ENCODE measurements around the gene YDJC. TPM values are rescaled to one million over a fixed set of nuclear protein-coding genes. Genes with fewer than 3 reads are reported as not detected.

The YDJC gene
- total and polyA plus RNA-seq, 2 of the 8 experiments (the other 6 are each of a cell fraction or from before 2014, with no cell fraction given) = 36.7 to 45.2 TPM

GRCh38 chr22:21606775-21607174 lies 23.0 kb downstream of the YDJC start:
- no peak overlapping the region for H2AK5ac ChIP-seq (ENCODE audit: low read depth, low read length)
- ChIA-PET CTCF (ENCODE audit: partially characterized antibody) (interaction anchor here (1.6 to 6.6 kb wide), 6 partner anchors 12 to 40 kb away, joined by 11 to 35 read pairs (median 14); partner anchors contain the start of genes SDF2L1 and YDJC), POLR2A (ENCODE audit: partially characterized antibody) (interaction anchor here (1.0 to 1.6 kb wide), 4 partner anchors 26 to 46 kb away, joined by 3 to 4 read pairs (median 4); no protein-coding TSS in a partner anchor)
- peaks cover 27 to 31% of the 10 kb centered on the region in 2 experiments for H4K20me1 ChIP-seq (replicated peaks in 1 of 2; ENCODE audit: control insufficient read depth in 1 of 2, insufficient read depth in 2 of 2, low read length in 2 of 2)
- no peak overlapping the region for H3K4ac ChIP-seq (replicated peaks; ENCODE audit: insufficient read length, low read depth, low read length)
- H3K4me2 ChIP-seq (ENCODE audit: insufficient read depth in 1 of 2, low read depth in 2 of 2, low read length in 2 of 2) = no peak overlapping the region
- H2BK12ac ChIP-seq (ENCODE audit: low read depth, low read length) = no peak overlapping the region
- H4K5ac ChIP-seq (ENCODE audit: insufficient read length, low read depth, low read length) = no peak overlapping the region
- no peak overlapping the region; the same call in 1 of the 2 replicates for H4K8ac ChIP-seq (ENCODE audit: extremely low read depth, insufficient read depth, low read length)
- H3K79me2 ChIP-seq (ENCODE audit: control insufficient read depth in 1 of 2, insufficient read depth in 2 of 2, low read length in 2 of 2) = peaks cover 7 to 61% of the 10 kb centered on the region in 2 experiments
- H3K27ac ChIP-seq (ENCODE audit: low read depth, low read length) = no peak overlapping the region
- DNase-seq (ENCODE audit: low read depth in 1 of 2, low spot score in 2 of 2) = no peak
- no peaks in the 10 kb centered on the region; the same call in 1 of the 2 replicates for H3K23me2 ChIP-seq (ENCODE audit: low read depth, low read length)
- H2AFZ ChIP-seq (ENCODE audit: low read length) = no peak overlapping the region
- no peak overlapping the region for H3K18ac ChIP-seq (ENCODE audit: extremely low read depth, low read length)
- H2BK120ac ChIP-seq (replicated peaks; ENCODE audit: low read depth, low read length) = no peak overlapping the region
- H2BK5ac ChIP-seq (ENCODE audit: low read depth, low read length) = no peak overlapping the region
- H3K4me1 ChIP-seq (replicated peaks in 1 of 4; ENCODE audit: control insufficient read depth in 3 of 4, insufficient read depth in 4 of 4, low read length in 3 of 4) = no peaks in the 10 kb centered on the region
- no peak for FAIRE-seq
- H2BK20ac ChIP-seq (ENCODE audit: low read length) = no peak overlapping the region
- H3K9me3 ChIP-seq (ENCODE audit: insufficient read depth in 2 of 2, low read depth in 1 of 2, low read length in 1 of 2) = no peaks in the 10 kb centered on the region
- H3K79me1 ChIP-seq (ENCODE audit: low read depth, low read length) = peaks cover 17% of the 10 kb centered on the region
- no peak overlapping the region for H2BK15ac ChIP-seq (ENCODE audit: low read length)
- no peaks in the 10 kb centered on the region for H3K27me3 ChIP-seq (replicated peaks in 1 of 4; ENCODE audit: control insufficient read depth in 3 of 4, extremely low read depth in 1 of 4, insufficient read depth in 3 of 4, low read length in 3 of 4)
- no peak overlapping the region for H3K23ac ChIP-seq (ENCODE audit: insufficient read length)
- no peak overlapping the region for H3K9ac ChIP-seq (replicated peaks in 1 of 4; ENCODE audit: extremely low read depth in 1 of 4, low read depth in 3 of 4, low read length in 3 of 4)
- peaks cover 5 to 13% (median 8%) of the 10 kb centered on the region in 4 experiments; a peak in 7 of 8 replicates for H3K36me3 ChIP-seq (ENCODE audit: control insufficient read depth in 2 of 4, insufficient read depth in 4 of 4, low read length in 3 of 4)
- WGBS, 2 experiments (ENCODE audit: extremely low coverage in 1 of 2, insufficient coverage in 1 of 2, insufficient read length in 1 of 2, insufficient replicate concordance in 2 of 2, low coverage in 1 of 2, low lambda C conversion rate in 2 of 2, missing lambda C conversion rate in 1 of 2) = 96% methylated on average over 8 of the region's 8 CpGs; no CpG with 5 or more reads in 1 of the 2 experiments
- H3K56ac ChIP-seq (replicated peaks; ENCODE audit: insufficient read length, low read depth, low read length) = no peak overlapping the region
- H4K91ac ChIP-seq (replicated peaks; ENCODE audit: insufficient read length, low read length) = no peak overlapping the region
- H3K14ac ChIP-seq (ENCODE audit: insufficient read length) = no peak overlapping the region
- H3K4me3 ChIP-seq (ENCODE audit: extremely low read depth in 1 of 4, insufficient read depth in 2 of 4, low read depth in 3 of 4, low read length in 4 of 4) = no peak overlapping the region
- no peak for TF ChIP-seq POLR2A (IDR thresholded peaks at IDR 0.05; ENCODE audit: control extremely low read depth in 1 of 2, low read depth in 2 of 2, low read length in 2 of 2)
- TF ChIP-seq SIX5 (IDR thresholded peaks at IDR 0.05; ENCODE audit: low read depth, low read length) = no peak
- no peak for TF ChIP-seq TCF12 (IDR thresholded peaks at IDR 0.05; ENCODE audit: low read depth, low read length)
- no peak for TF ChIP-seq TBP (IDR thresholded peaks at IDR 0.05; ENCODE audit: low read depth, low read length)
- TF ChIP-seq SP4 (IDR thresholded peaks at IDR 0.05; ENCODE audit: low read length) = no peak
- no peak for TF ChIP-seq CTBP2 (IDR thresholded peaks at IDR 0.05; ENCODE audit: borderline replicate concordance, insufficient read depth, insufficient read length, low read length)
- no peak for TF ChIP-seq CBX8 (IDR thresholded peaks at IDR 0.05; ENCODE audit: borderline replicate concordance, low read depth, low read length)
- TF ChIP-seq CHD2 (IDR thresholded peaks at IDR 0.05; ENCODE audit: low read length) = no peak
- no peak for TF ChIP-seq POU5F1 (IDR thresholded peaks at IDR 0.05; ENCODE audit: low read depth, low read length)
- TF ChIP-seq JUND (IDR thresholded peaks at IDR 0.05; ENCODE audit: low read length) = no peak
- TF ChIP-seq HDAC2 (IDR thresholded peaks at IDR 0.05; ENCODE audit: borderline replicate concordance in 1 of 2, low read depth in 2 of 2, low read length in 2 of 2) = no peak
- no peak for TF ChIP-seq CEBPB (IDR thresholded peaks at IDR 0.05; ENCODE audit: low read depth, low read length)
- no peak for TF ChIP-seq EGR1 (IDR thresholded peaks at IDR 0.05; ENCODE audit: borderline replicate concordance, low read depth, low read length)
- no peak for TF ChIP-seq RFX5 (IDR thresholded peaks at IDR 0.05; ENCODE audit: borderline replicate concordance, low read depth, low read length)
- TF ChIP-seq ATF3 (IDR thresholded peaks at IDR 0.05; ENCODE audit: insufficient read depth, low read depth, low read length) = no peak

All from H1 (cell line).